Caco-2 (cell line): Measurements from ENCODE around the gene FLOT2. TPM values are rescaled to one million over a fixed set of nuclear protein-coding genes. Genes with fewer than 3 reads are reported as not detected.

Experiments used
- BruUV-seq: library from RNA; stranded (reverse); fragments of 400-500 nt; replicated peaks from 2 replicates; lab custom pipeline; 2021; lab: Mats Ljungman, UMichigan
- CTCF ChIA-PET: fragments of 300-600 bp; sonication (Branson Sonifier 250); formaldehyde crosslinking; loops from one replicate; lab custom pipeline; 2022; ENCODE audit warnings: antibody characterized with exemption; lab: Charles Lee
- POLR2A ChIA-PET: fragments of 300-600 bp; sonication (Branson Sonifier 250); formaldehyde crosslinking; loops from one replicate; lab custom pipeline; 2022; ENCODE audit warnings: antibody characterized with exemption; lab: Charles Lee
- DNase-seq, 2 experiments: peaks; one replicate each; pipeline versions ENCODE4 v3.0.0 to v3.0.0-alpha.2; 2020 to 2022
- H3K27me3 ChIP-seq: replicated peaks from 2 replicates; pipeline ENCODE4 v1.6.0; 2011; ENCODE audit warnings: low read length; ENCODE audit not compliant: control insufficient read depth, insufficient read depth
- H3K36me3 ChIP-seq: 2 replicates; pipeline ENCODE4 v1.5.1; 2011; ENCODE audit warnings: low read length; ENCODE audit not compliant: control insufficient read depth, insufficient read depth
- H3K4me1 ChIP-seq: fragments of 250-450 bp; sonication (Bioruptor Pico); 2 replicates; pipeline ENCODE4 v1.5.1; 2020; ENCODE audit warnings: mild to moderate bottlenecking
- H3K4me3 ChIP-seq: 2 replicates; pipeline ENCODE4 v1.5.1; 2011; ENCODE audit warnings: low read depth, mild to moderate bottlenecking, control low read depth, low read length
- H3K9me3 ChIP-seq: fragments of 250-450 bp; sonication (Bioruptor Pico); 2 replicates; pipeline ENCODE4 v1.5.1; 2020; ENCODE audit warnings: mild to moderate bottlenecking, moderate library complexity
- H3K27ac Mint-ChIP-seq: one replicate; pipeline ENCODE4 v1.8.0; 2022; ENCODE audit warnings: mixed read lengths; ENCODE audit not compliant: unreplicated experiment
- H3K27me3 Mint-ChIP-seq: one replicate; pipeline ENCODE4 v1.8.0; 2022; ENCODE audit warnings: mixed read lengths; ENCODE audit not compliant: insufficient read depth, unreplicated experiment
- H3K36me3 Mint-ChIP-seq: one replicate; pipeline ENCODE4 v1.8.0; 2022; ENCODE audit warnings: mild to moderate bottlenecking, mixed read lengths; ENCODE audit not compliant: insufficient read depth, unreplicated experiment
- H3K4me1 Mint-ChIP-seq: one replicate; pipeline ENCODE4 v1.8.0; 2022; ENCODE audit warnings: low read depth, mixed read lengths; ENCODE audit not compliant: unreplicated experiment
- H3K4me3 Mint-ChIP-seq: one replicate; pipeline ENCODE4 v1.8.0; 2022; ENCODE audit warnings: mild to moderate bottlenecking, moderate library complexity, mixed read lengths; ENCODE audit not compliant: unreplicated experiment
- H3K9me3 Mint-ChIP-seq: one replicate; pipeline ENCODE4 v1.8.0; 2022; ENCODE audit warnings: mixed read lengths; ENCODE audit not compliant: unreplicated experiment
- CTCF ChIP-seq, 2 experiments: fragments of 200-600 bp in 1 of 2; IDR thresholded peaks; 1 replicate in 1 of 2; 2 replicates in 1 of 2; pipeline versions ENCODE4 v1.5.1 to v1.8.0; 2011 to 2022; ENCODE audit warnings: antibody characterized with exemption in 1 of 2, control low read depth in 1 of 2, inconsistent platforms in 1 of 2, low read depth in 1 of 2, low read length in 1 of 2, mild to moderate bottlenecking in 1 of 2, moderate library complexity in 1 of 2; ENCODE audit not compliant: insufficient read depth in 1 of 2, severe bottlenecking in 1 of 2, unreplicated experiment in 1 of 2
- intact Hi-C: fragments of 100-400 bp; cut with micrococcal nuclease; formaldehyde crosslinking; loops from one replicate; pipeline ENCODE4 v1.10.0; 2022; ENCODE audit not compliant: unreplicated experiment
- total RNA-seq: library from RNA; stranded (reverse); gene quantifications from 2 replicates; pipeline ENCODE4 v1.2.3, GENCODE V29; 2022

The FLOT2 gene
- total RNA-seq, 1 experiment from 2014 or later, result 189 TPM

DNA sequence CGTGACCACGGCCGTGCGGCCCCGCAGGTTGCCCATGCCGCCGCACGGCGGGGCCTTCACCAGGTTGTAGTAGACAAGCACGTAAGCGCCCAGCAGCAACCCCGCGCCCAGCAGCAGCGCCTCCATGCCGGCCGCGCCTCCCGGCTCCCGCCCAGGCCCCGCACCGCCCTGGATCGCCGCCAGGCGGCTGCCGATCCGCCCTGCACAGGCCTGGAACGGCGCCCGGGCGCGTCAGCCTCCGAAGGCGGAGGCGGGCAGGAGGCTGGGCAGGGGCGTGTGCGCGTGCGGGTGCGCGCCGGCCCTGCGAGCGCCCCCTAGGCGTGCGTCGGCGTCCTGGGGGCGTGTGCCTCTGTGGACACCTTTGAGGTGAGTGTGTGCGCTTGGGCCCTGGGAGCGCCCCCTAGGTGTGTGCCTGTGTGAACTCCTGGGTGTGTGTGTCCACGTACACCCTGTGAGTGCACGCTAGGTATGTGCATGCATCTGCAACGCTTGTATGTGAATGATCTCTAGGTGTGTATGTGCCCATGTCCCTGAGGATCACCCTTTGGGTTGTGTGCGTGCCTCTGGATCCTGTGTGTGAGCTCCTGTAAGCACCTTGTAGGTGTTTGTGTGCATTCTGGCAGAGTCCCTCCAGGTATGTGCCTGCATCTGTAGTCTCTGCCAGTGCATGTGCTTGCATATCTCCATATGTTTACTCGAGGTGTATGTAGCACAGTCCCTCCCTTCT is 5.4 kb upstream of the FLOT2 start, which contains the start of gene DHRS13:
Gene DHRS13, minus strand, starts transcription at position 261 of the 727 bp plus-strand sequence. Its CDS starts 135 bp downstream, at position 126.
- DNase-seq, result peak; percentile 95 to 99
- intact Hi-C loops, result loop anchor here (2.0 kb wide), 1 partner anchor 46 kb away; no protein-coding TSS in a partner anchor
- TF ChIP-seq CTCF (IDR thresholded peaks at IDR 0.05; ENCODE audit: insufficient read depth in 1 of 2, low read depth in 1 of 2, low read length in 1 of 2, severe bottlenecking in 1 of 2, unreplicated experiment in 1 of 2), result peak; percentile 97 to 98
- Histone ChIP-seq H3K4me3 (peak within 1 kb of the TSS; percentile 72), H3K9me3 (no peaks in the 10 kb centered on the region), H3K27me3 (no peaks in the 10 kb centered on the region), H3K4me1 (peaks cover 11% of the 10 kb centered on the region), H3K36me3 (peaks cover 2% of the 10 kb centered on the region)
- Mint-ChIP-seq H3K4me1 (peaks cover 24% of the 10 kb centered on the region), H3K27me3 (no peaks in the 10 kb centered on the region), H3K36me3 (peaks cover 51% of the 10 kb centered on the region), H3K4me3 (peak within 1 kb of the TSS; percentile 81), H3K9me3 (no peaks in the 10 kb centered on the region), H3K27ac (peak within 1 kb of the TSS; percentile 76)
- BruUV-seq, result no TSS peak
- ChIA-PET CTCF (interaction anchor here (0.6 to 2.2 kb wide), 6 partner anchors 10 to 176 kb away, joined by 3 to 19 read pairs (median 4); partner anchors contain the start of genes PHF12 and TLCD1), POLR2A (interaction anchor here (0.8 to 0.9 kb wide), 2 partner anchors 49 to 175 kb away, joined by 3 read pairs; no protein-coding TSS in a partner anchor)

DNA sequence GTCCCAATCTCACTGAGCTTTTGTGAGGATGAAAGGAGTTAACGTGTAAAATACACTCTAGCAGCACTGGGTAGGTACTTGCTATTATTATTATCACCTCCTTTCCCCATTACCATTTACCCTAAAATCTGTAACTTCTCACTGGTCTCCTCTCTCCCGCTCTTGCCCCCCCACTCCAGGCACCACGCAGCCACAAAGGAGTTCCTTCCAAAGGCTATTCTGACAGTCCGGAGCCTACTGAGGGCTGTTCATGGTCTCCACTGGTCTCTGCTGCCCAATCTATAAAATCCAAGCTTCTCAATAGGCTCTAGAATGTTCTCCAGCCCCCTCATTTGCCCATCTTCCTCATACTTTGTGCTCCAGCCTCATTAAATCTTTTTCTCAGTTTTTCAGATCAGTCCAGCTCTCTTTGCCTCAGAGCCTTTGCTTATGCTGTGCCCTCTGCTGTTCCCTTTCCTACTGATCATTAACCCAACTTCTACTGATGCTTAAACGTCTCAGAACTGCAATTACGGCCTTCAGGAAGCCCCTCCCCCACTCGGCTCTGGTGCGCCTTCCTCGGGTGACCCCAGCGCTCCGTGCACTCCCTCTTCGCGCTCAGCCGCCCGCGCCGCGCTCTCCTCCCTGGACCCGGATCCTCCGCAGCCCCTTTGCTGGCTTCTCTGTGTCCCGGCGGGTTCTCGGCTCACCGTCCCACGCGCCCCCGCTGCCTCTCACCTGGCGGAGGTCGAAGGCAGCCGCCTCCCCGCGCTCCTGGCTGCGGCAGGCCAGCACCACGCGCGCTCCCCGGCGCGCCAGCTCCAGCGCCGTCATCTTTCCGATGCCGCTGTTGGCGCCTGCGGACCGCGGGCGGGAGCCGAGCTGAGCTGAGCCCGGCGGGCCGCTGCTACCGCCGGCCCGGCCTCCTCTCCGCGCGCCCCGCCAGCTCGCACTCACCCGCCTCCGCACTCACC is 4.6 kb upstream of the FLOT2 start:
- H3K36me3 Mint-ChIP-seq, result peaks cover 52% of the 10 kb centered on the region
- peaks cover 14% of the 10 kb centered on the region for H3K4me1 ChIP-seq
- peak overlapping the region; percentile 81 for H3K4me3 Mint-ChIP-seq
- H3K4me3 ChIP-seq, result peak overlapping the region; percentile 72
- H3K9me3 Mint-ChIP-seq, result no peaks in the 10 kb centered on the region
- H3K27me3 ChIP-seq, result no peaks in the 10 kb centered on the region
- H3K9me3 ChIP-seq, result no peaks in the 10 kb centered on the region
- TSS peak; percentile 23 for BruUV-seq
- ChIA-PET CTCF (interaction anchor here (0.6 to 2.2 kb wide), 8 partner anchors 11 to 175 kb away, joined by 3 to 19 read pairs (median 4); partner anchors contain the start of genes PHF12 and TLCD1), POLR2A (interaction anchor here (0.8 to 0.9 kb wide), 2 partner anchors 50 to 174 kb away, joined by 3 read pairs; no protein-coding TSS in a partner anchor)
- peak; percentile 76 for DNase-seq
- H3K36me3 ChIP-seq, result peaks cover 2% of the 10 kb centered on the region
- no peaks in the 10 kb centered on the region for H3K27me3 Mint-ChIP-seq
- peaks cover 24% of the 10 kb centered on the region for H3K4me1 Mint-ChIP-seq
- no peak for TF ChIP-seq CTCF (IDR thresholded peaks at IDR 0.05; ENCODE audit: insufficient read depth in 1 of 2, low read depth in 1 of 2, low read length in 1 of 2, severe bottlenecking in 1 of 2, unreplicated experiment in 1 of 2)
- H3K27ac Mint-ChIP-seq, result peak overlapping the region; percentile 76
- intact Hi-C loops, result loop anchor here (2.0 kb wide), 1 partner anchor 47 kb away; no protein-coding TSS in a partner anchor
